Activated CD4-positive, CD25-positive, alpha-beta regulatory T cell treated with anti-CD3 and anti-CD28 coated beads, Interleukin-2, amount 50 U/mL, for 16 hours (primary cell): ENCODE data around the gene MIF.
"Not testable (repeated sequence)": the region's sequence is repeated elsewhere in the genome, so short reads cannot be mapped to it uniquely, and the experiment has no call there.

Experiments
- DNase-seq: peaks from one replicate; pipeline ENCODE4 v3.0.0-alpha.2; 2020; ENCODE audit warnings: low read depth, low spot score

Gene MIF

DNA sequence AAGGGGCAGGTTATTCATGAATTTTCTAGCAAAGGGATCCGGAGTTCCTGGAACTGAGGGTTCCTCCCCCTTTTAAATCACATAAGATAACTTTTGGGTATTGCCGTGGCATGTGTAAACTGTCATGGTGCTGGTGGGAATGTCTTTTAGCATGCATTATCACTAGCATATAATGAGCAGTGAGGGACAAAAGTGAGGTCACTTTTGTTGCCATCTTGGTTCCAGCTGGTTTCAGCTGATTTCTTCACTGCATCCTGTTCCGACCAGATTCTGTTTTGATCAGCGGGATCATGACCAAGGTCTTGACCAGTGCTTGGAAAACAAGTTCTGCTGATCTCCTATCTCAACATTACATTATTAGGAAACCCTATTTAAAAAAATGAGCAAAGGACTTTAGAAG is 7.4 kb downstream of the MIF start:
- DNase-seq, result no peak

DNA sequence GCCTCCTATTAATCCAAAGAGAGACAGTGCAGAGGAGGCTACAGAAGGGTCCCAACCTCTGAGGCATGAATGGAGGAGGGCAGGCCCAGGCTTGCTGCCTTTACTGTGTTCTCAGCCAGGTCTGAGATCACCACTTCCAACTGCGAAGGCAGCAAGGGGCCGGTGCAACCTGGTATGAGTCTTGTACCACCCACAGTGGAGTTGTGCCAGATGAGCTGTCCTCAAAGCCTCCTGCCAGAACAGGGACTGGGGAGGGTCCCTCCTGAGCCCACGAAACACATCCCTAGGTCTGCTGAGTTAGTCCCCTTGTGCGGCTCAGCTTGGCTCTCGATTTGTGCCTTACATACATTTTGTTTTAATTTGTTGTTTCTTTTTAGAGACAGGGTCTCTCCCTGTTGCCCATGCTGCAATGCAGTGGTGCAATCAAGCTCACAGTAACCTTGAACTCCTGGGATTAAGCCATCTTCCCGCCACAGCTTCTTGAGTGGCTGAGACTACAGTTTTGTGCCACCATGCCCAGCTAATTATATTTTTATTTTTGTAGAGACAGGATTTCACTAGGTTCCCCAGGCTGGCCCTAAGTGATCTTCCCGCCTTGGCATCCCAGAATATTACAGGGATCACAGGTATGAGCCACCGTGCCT is 9.3 kb downstream of the MIF start:
- DNase-seq, result no peak

DNA sequence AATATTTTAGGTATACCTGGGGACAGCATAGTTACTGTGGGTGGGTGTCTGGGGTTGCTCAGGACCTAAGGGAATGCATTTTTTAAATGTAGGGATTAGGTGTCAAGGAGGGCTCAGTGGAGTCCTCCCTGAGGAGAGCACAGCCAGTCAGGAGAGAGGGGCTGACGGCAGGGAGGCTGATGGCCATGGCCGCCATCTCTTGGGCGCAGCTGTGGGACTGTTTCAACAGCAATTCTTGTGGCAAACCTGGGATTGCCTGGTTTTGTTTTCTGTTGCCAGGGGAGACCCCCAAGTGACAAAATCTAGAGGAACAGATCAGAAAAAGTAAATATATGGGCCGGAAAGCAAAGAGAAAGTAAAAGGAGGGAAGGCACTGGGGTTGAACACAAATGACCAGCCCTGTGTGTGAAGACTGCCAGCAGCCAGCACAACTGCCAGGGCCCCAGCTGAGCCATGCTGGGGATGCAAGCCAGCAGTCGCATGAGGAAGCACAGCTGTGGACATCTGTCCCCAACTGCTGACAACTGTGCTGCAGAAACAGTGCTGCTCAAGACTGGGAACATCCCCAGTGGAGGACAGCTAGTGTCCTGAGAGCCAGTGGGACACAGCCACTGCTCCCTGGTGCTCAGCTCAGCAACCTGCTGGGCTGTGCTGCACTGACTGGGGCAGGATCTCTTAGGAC is 10.5 kb downstream of the MIF start:
- no peak for DNase-seq

DNA sequence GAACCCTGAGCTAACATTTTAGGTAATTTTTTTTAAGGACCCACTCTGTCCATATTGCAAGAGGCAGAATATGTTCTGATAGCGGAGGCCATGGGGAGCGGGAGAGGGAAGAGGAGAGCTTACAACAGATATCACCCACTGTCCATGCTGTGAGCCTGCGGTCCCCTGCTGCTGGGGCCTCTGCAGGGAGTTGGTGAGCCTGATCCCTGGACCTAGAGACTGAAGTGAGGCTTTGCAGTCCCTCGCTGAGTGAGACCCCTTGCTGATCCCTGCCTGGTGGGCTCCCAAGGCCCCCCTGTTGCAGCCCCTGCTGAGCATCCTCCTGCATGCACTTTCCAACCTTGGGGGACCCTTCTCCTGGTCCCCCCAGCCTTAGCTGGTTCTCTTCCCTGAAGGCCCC is 12.5 kb downstream of the MIF start:
- no peak for DNase-seq

DNA sequence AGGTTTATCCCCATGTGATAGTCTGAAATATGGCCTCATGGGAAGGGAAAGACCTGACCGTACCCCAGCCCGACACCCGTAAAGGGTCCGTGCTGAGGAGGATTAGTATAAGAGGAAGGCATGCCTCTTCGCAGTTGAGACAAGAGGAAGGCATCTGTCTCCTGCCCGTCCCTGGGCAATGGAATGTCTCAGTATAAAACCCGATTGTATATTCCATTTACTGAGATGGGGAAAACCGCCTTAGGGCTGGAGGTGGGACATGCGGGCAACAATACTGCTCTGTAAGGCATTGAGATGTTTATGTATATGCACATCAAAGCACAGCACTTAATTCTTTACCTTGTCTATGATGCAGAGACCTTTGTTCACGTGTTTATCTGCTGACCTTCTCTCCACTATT is 13.2 kb downstream of the MIF start:
- DNase-seq, result not testable (repeated sequence)

DNA sequence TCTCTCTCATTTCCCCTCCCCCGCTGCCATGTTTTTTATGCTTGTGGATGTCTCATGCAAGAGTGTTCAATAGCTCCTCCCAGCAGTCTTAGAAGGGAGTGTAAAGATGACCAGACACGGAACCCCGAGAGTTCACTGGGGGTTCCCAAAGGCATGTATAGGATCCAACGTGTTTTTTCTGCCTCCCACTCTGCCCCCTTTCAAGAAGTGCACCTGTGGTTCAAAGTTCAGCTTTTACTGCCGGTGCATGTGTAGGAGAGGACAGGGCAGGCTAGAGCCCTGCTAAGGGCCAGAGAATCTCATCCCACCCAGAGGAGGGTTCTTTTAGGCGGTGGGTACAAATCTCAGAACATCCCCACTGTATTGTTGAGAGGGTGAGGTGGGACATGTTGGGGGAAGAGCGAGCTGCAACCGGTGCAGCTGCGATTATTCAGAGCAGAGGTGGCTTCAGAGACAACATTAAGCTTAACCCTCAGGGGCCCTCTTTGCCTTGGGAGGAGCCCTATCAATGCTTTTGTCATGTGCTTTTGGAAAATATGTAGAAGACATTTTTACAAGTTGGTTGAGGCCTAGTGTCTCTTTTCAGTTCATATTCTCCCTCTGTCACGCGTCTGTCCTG is 14.5 kb downstream of the MIF start:
- no peak for DNase-seq

DNA sequence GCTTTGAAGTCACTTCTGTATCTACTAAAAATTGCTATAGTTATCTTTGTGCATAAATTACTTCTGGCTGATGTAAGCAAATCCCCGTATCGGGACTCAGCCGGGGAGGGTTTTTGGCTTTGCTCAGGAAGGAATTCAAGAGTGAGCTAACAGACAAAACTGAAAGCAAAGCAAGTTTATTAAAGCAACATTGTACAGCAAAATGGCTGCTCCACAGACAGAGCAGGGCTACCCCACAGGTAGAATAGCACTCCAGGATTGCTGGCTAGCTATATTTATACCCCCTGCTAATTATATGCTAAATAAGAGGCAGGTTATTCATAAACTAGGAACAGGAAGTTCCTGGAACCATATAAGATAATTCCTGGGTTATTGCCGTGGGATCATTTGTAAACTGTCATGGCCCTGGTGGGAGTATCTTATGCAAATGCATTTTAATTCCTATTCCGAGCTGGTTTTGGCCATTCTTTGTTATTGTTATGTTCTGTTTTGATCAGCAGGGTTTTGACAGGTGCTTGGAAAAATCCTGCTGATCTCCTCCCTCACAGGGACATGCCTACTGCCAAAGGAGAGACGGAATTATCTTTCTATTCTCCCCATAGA is 15.2 kb downstream of the MIF start:
- DNase-seq, result no peak

DNA sequence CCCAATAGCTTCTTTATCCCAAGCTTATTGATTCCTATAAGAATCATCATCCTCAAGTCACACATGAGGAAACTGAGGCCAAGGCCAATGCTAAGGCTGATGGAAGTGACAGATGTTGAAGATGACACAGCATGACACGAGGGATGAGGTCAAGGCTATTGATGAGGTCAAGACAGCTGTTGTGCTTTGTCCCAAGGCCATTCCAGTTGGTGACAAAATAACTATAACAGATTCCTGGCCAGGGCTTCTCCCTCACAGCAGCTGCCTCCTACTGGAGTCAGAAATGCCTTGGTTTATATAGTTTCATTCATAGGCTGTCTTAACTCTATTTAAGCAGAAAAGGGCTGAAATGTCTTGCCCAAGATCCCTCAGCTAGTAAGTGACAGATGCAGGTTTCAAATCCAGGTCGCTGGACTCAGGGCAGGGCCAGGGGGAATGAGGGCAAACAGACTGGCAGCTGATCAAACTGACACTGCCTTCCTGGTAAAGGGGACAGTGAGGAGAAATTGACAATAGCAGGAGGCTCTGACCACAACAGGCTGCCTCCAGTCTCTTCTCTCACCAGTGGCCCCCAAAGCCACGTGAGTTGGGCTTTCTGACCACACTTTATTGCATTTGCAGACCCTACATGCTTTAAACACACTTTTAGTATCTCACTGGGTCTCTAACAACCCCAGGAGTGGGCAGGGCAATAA is 16.5 kb downstream of the MIF start:
- no peak for DNase-seq

DNA sequence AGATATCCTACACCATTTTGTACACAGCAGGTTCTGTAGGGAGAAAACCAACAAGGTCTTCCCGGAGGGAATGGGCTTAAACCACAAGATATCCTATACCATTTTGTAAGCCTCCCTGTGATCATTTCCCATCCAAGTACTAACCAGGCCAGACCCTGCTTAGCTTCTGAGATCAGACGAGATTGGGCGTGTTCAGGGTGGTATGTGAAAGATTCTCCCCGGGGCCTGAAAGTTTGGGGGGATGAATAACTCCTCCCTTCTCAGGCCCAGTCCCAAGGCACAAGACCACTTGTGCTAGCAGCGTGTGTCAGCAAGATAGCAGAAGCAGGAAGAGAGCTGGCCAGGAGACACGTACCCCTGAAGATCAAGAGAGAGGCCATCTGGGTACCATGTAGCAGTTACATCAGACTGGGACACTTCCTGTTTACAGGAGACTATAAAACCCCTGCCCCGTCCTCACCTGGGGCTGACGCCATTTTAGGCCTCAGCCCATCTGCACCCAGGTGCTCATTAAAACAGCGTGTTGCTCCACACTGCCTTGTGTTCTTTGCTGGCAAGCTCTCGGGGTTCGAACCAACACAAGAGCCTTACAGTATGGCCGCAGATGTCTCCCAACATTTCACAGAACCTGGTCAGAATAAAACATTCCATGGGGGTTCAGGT is 17.3 kb downstream of the MIF start:
- no peak for DNase-seq

DNA sequence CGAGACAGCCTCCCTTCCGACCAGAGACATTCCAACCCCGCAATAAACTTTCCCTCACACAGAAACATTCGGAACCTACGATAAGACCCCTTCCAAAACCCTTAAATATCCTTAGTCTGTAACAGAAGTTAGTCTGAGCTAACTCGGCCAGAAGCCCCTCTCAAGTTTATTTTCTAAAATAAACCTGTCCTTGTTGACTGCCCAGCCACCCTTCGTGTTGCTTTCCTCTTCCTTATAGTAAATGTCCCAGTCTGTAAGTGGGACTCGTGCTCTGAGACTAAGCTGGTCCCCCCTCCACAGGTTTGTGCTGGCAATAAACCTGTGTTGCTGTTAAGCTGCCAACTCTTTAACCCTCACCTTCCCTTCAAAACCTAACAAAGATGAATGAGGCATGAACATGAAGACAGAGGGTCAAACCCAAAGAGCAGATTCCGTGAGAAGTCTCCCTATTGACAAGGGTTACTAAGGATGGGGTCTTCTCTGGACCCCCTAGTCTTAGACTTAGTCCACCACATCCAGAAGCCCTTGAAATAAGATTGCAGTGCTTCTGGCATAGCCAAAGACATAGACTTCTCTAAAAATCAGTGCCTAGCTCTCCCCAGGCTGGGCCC is 18.2 kb downstream of the MIF start:
- DNase-seq, result no peak

DNA sequence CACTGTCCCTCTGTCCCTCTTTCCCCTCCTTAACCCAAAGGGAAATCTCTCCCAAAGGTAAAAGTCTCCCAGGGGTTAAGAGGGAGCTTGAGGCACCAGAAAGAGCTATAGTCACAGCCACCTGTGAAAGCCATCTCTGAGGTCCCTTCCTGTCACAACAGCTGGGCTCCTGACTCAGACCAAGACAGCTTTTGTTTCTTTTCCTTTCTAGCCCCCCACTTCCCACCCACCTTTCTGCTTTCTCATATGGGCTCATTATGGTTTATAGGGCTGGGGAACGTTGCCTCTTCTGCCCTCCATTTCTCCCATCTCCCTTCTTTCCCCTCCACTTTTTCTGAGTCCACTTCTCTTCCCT is 19.1 kb downstream of the MIF start:
- DNase-seq, result no peak

DNA sequence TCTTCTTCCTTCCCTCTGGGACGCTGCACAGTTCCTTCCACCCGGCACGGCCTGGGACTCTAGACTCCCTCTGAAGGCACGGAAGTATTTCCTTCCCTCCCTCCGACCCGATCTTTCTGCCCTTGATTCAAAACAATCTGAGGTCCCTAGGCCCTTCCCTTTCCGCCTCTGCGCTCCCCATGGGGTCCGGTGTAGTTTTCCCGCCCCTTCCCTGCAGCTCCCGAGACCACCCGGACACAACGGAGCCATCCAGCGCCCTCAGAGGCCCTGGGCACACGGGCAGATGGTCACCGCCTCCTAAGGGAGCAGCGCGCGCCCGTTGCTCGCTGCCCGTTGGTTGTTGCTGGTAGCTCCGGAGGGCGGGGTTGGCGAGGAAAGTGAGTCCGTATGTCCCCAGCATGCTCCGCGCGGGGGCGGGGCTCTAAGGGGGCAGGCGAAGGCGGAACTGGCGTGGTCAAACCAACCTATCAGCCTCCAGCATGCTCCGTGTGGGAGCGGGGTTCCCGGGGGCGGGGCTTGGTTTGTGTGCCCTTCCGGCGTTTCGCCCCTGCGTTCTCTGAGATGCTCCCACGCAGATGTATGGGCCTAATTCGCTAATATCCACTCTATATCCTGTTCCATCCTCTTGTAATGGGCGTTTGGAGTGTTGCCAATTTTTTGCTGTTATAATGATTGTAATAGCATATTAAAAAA is 19.6 kb downstream of the MIF start:
- DNase-seq, result peak; percentile 97

DNA sequence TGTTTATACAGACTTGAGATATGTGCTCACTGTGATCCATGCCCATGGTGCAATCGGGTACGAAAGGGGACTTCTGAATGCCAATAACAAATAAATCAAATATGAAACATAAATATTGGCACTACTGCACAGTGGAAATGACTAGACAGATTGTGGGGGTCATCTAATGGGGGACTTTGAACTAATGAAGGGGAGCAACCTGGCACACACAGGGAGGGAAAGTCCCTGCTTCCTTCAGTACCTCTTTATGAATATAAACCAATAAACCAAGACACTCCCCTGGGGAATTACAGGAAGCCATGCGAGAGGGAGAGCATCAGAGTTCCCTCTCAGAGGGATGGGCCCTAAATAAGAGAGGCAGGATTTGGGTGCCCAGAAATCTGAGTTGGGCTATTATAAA is 21.1 kb downstream of the MIF start:
- DNase-seq, result no peak

DNA sequence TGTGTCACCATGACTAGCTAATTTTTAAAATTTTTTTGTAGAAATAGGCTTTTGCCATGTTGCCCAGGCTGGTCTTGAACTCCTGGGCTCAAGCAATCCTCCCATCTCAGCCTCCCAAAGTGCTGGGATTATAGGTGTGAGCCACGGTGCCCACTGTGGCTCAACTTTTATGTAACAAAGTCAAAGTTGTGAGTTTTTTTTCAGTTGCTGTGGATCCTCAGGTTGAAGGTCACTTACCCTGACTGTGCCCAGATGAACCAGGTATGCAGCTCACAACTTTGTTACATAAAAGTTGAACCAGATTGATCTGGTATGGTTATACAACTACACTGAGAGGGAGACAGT is 26.1 kb downstream of the MIF start:
- DNase-seq, result not testable (repeated sequence)

DNA sequence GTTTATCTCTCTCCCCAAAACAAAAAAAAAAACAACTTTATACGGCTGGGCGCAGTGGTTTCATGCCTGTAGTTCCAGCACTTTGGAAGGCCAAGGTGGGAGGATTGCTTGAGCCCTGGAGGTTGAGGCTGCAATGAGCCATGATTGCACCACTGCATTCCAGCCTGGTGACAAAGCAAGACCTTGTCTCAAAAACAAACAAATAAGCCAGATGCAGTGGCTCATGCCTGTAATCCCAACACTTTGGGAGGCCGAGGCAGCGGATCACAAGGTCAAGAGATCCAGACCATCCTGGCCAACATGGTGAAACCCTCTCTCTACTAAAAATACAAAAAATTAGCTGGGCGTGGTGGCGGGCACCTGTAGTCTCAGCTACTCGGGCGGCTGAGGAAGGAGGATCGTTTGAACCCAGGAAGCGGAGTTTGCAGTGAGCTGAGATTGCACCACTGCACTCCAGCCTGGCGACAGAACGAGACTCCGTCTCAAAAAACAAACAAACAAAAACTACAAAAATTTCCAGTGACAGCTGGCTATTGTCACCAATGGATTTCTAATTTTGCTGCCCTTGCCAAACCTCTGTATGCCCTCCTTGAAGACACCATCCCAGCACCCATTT is 27.5 kb downstream of the MIF start:
- DNase-seq, result not testable (repeated sequence)

DNA sequence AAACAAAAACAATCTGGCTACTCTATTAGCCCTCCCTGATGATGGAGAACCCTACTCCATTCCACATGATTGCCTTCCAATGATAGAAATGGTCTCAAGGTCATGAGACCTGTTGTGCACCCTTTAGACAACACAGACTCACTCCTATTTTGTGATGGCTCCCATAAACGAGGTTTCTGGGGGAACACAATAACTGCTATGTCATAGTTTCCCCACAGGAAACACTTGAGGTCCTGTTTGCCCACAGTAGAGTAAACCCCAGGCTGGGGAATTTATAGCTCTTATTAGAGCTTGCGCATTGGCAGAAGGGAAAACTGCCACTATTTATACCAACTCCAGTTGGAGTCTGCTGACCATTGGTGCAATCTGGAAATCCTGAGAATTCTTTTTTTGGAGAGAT is 28.7 kb downstream of the MIF start:
- DNase-seq, result no peak

DNA sequence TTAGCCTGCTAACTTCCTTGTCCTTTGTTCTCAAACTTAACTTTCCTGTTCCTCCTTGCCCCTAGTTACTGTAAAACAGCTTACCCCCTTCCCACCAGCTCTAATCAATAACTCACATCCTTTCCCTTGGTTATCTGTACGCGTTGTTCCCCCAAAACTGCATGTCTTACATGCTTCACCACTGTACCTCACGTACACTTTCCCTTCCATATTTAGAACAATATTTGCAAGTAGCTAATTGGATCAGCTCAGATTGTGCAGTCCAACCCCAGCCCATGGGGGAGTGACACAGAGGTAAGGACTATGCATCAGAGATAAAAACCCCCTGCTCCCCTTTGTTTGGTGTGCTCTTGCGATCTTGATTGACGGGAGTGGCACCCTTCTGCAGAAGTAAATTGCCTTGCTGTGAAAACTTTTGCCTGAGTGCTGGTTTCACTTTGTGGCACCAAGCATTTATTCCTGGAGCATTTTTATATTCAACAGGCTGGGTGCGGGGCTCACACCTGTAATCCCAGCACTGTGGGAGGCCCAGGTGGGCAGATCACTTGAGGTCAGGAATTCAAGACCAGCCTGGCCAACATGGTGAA is 30.9 kb downstream of the MIF start:
- DNase-seq, result no peak

DNA sequence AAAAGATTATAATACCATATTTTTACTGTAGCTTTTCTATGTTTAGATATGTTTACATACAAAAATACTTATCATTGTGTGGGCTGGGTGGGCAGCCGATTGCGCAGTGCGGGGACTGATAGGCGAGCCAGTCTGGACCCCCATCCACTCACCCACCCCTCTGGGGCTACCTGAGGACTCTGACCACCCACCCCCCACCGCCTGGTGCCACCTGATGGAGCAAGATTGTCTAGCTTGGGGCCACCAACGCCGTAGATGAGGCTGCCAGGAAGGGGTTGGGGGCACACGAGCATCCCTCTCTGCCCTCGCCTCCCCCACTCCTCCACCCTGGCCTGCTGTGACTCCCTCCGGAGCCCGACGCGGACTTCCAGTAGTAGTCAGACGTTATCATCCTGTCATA is 32.4 kb downstream of the MIF start:
- DNase-seq, result no peak

DNA sequence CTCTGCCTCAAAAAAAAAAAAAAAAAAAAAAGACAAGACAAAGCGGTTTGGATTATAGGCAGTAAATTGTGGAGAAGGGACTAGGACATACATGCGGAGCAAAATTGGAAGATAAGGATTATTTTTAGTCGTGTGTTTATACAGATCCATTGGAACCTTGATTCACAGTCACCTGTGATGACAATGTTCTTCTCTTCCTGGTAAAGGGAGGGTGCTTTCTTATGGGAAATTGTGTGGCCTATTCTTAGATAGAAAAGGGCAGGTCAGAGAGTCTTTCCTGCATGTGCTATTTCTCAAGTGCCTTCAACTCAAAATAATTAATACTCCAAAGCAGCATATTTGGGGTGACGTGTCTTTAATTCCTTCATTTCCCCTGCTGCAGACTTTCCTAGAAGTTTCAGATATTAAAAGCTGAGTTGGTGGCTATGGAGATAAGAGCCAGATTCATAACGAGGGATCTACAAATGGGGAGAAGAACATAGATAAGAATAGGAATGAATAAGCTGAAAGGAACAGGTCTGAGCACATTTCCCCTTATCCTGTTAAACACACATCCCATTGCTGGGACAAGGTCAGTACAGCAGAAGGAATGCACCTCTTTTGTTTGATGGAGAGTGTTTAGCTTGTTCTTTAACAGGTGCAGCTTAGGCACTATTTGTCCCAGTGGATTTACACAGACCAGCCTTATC is 44.3 kb downstream of the MIF start:
- no peak for DNase-seq

DNA sequence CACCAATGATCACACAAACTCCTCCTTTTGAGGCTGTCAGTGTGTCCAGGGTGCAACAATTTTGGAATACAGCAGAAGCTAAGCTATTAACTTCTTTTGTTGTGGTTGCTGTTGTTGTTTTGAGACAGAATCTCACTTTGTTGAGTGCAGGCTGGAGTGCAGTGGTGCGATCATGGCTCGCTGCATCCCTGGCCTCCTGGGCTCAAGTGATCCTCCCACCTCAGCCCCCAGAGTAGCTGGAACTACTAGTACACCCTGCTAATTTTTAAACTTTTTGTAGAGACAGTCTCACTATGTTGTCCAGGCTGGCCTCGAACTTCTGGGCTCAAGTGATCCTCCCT is 44.8 kb downstream of the MIF start:
- no peak for DNase-seq
